HepG2 (cell line): ENCODE measurements around the gene LSMEM2. TPM values are rescaled to one million over a fixed set of nuclear protein-coding genes. Genes with fewer than 3 reads are reported as not detected.

Experiments
- ATF7-NPFF ChIP-seq: sonication (generic); formaldehyde crosslinking; IDR thresholded peaks from 2 replicates; pipeline ENCODE4 v1.8.1; 2023; ENCODE audit warnings: mild to moderate bottlenecking, low read depth, missing genetic modification reagents, moderate library complexity
- GMEB2 ChIP-seq: IDR thresholded peaks from 2 replicates; pipeline ENCODE4 v1.6.1; 2016; ENCODE audit warnings: missing biosample characterization, missing genetic modification reagents, low read depth
- MTA3 ChIP-seq: sonication (generic); formaldehyde crosslinking; IDR thresholded peaks from 2 replicates; pipeline ENCODE4 v1.4.0; 2020; ENCODE audit warnings: missing genetic modification reagents
- PCBP1 ChIP-seq: fragments of 200-400 bp; formaldehyde crosslinking; IDR thresholded peaks from 2 replicates; pipeline ENCODE4 v1.6.1; 2017; ENCODE audit warnings: mild to moderate bottlenecking, low read depth, low read length, borderline replicate concordance
- PITX1 ChIP-seq: sonication (generic); formaldehyde crosslinking; IDR thresholded peaks from 2 replicates; pipeline ENCODE4 v1.5.1; 2020; ENCODE audit warnings: mild to moderate bottlenecking, missing genetic modification reagents
- RELA ChIP-seq: sonication (generic); formaldehyde crosslinking; IDR thresholded peaks from 2 replicates; pipeline ENCODE4 v1.4.0; 2020; ENCODE audit warnings: missing genetic modification reagents
- SPEN ChIP-seq: sonication (generic); formaldehyde crosslinking; IDR thresholded peaks from 2 replicates; pipeline ENCODE4 v1.5.1; 2020; ENCODE audit warnings: low read depth, mild to moderate bottlenecking, missing genetic modification reagents
- TSC22D2 ChIP-seq: sonication (generic); formaldehyde crosslinking; IDR thresholded peaks from 2 replicates; pipeline ENCODE4 v1.5.1; 2020; ENCODE audit warnings: missing genetic modification reagents, mild to moderate bottlenecking, borderline replicate concordance
- ZFAT ChIP-seq: sonication (generic); formaldehyde crosslinking; conservative IDR thresholded peaks from 2 replicates; pipeline ENCODE4 v1.8.1; 2023; ENCODE audit warnings: missing genetic modification reagents, inconsistent platforms
- ZNF75D ChIP-seq: sonication (generic); formaldehyde crosslinking; IDR thresholded peaks from 2 replicates; pipeline ENCODE4 v1.8.1; 2023; ENCODE audit warnings: missing genetic modification reagents, mild to moderate bottlenecking, borderline replicate concordance
- ZNF839 ChIP-seq: sonication (generic); formaldehyde crosslinking; IDR thresholded peaks from 2 replicates; pipeline ENCODE4 v1.4.0; 2020; ENCODE audit warnings: missing genetic modification reagents, mild to moderate bottlenecking, borderline replicate concordance
- ZSCAN9 ChIP-seq: IDR thresholded peaks from 2 replicates; pipeline ENCODE4 v1.6.1; 2016; ENCODE audit warnings: borderline replicate concordance
- polyA plus RNA-seq, 8 experiments: library from polyadenylated mRNA; depleted of rRNA in 3 of 8; stranded (reverse) in 7 of 8; unstranded in 1 of 8; fragments of >200 nt; fragmentation: Illumina TruSeq in 4 of 8; extraction: Trizol in 4 of 8; gene quantifications; 2 replicates each; pipeline versions ENCODE4 v1.2.1 to v1.2.3, GENCODE V29; 2011 to 2016; ENCODE audit warnings: low read depth in 4 of 8, missing spikeins in 1 of 8, mixed read lengths in 1 of 8; ENCODE audit not compliant: insufficient read depth in 1 of 8
- total RNA-seq, 5 experiments: library from RNA; depleted of rRNA; stranded (reverse); fragments of >200 nt; fragmentation: Illumina TruSeq; extraction: Trizol; gene quantifications; 2 replicates each; pipeline ENCODE4 v1.2.3, GENCODE V29; 2016; ENCODE audit warnings: low read depth in 1 of 5
- TF ChIP-seq, protein P1 (sequence below): sonication (generic); formaldehyde crosslinking; IDR thresholded peaks from 2 replicates; pipeline ENCODE4 v1.4.0; 2020; ENCODE audit warnings: missing genetic modification reagents, mild to moderate bottlenecking, borderline replicate concordance
- TF ChIP-seq, protein P2 (sequence below): sonication (generic); formaldehyde crosslinking; conservative IDR thresholded peaks from 2 replicates; pipeline ENCODE4 v1.4.0; 2020; ENCODE audit warnings: missing genetic modification reagents
- TF ChIP-seq, protein P3 (sequence below): sonication (generic); formaldehyde crosslinking; IDR thresholded peaks from 2 replicates; pipeline ENCODE4 v1.4.0; 2020; ENCODE audit warnings: missing genetic modification reagents

The LSMEM2 gene
- total and polyA plus RNA-seq, 2 of the 13 experiments (the other 11 are each of a cell fraction or from before 2014, with no cell fraction given): 0.07 to 0.41 TPM

GRCh38 chr3:50258979-50259378 is 19.9 kb upstream of the LSMEM2 start (continued):
- TF ChIP-seq, protein P1, sequence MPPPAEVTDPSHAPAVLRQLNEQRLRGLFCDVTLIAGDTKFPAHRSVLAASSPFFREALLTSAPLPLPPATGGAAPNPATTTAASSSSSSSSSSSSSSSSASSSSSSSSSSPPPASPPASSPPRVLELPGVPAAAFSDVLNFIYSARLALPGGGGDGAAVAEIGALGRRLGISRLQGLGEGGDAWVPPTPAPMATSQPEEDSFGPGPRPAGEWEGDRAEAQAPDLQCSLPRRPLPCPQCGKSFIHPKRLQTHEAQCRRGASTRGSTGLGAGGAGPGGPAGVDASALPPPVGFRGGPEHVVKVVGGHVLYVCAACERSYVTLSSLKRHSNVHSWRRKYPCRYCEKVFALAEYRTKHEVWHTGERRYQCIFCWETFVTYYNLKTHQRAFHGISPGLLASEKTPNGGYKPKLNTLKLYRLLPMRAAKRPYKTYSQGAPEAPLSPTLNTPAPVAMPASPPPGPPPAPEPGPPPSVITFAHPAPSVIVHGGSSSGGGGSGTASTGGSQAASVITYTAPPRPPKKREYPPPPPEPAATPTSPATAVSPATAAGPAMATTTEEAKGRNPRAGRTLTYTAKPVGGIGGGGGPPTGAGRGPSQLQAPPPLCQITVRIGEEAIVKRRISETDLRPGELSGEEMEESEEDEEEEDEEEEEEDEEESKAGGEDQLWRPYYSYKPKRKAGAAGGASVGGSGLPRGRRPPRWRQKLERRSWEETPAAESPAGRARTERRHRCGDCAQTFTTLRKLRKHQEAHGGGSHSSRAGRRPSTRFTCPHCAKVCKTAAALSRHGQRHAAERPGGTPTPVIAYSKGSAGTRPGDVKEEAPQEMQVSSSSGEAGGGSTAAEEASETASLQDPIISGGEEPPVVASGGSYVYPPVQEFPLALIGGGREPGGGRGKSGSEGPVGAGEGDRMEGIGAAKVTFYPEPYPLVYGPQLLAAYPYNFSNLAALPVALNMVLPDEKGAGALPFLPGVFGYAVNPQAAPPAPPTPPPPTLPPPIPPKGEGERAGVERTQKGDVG (CRISPR knock-in tag): 0 out of 2 replicates have a peak, but pooled peaks have one; percentile 3
- TF ChIP-seq ATF7-NPFF (CRISPR knock-in tag): no peak
- TF ChIP-seq, protein P2, sequence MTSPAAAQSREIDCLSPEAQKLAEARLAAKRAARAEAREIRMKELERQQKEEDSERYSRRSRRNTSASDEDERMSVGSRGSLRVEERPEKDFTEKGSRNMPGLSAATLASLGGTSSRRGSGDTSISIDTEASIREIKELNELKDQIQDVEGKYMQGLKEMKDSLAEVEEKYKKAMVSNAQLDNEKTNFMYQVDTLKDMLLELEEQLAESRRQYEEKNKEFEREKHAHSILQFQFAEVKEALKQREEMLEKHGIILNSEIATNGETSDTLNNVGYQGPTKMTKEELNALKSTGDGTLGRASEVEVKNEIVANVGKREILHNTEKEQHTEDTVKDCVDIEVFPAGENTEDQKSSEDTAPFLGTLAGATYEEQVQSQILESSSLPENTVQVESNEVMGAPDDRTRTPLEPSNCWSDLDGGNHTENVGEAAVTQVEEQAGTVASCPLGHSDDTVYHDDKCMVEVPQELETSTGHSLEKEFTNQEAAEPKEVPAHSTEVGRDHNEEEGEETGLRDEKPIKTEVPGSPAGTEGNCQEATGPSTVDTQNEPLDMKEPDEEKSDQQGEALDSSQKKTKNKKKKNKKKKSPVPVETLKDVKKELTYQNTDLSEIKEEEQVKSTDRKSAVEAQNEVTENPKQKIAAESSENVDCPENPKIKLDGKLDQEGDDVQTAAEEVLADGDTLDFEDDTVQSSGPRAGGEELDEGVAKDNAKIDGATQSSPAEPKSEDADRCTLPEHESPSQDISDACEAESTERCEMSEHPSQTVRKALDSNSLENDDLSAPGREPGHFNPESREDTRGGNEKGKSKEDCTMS (CRISPR knock-in tag): no peak
- no peak for TF ChIP-seq SPEN
- TF ChIP-seq MTA3 (CRISPR knock-in tag): no peak
- TF ChIP-seq PITX1 (CRISPR knock-in tag): no peak
- TF ChIP-seq ZFAT (CRISPR knock-in tag): no peak
- no peak for TF ChIP-seq RELA (CRISPR knock-in tag)
- TF ChIP-seq PCBP1: no peak
- no peak for TF ChIP-seq ZNF839 (CRISPR knock-in tag)
- no peak for TF ChIP-seq ZSCAN9
- no peak for TF ChIP-seq TSC22D2 (CRISPR knock-in tag)
- TF ChIP-seq GMEB2 (CRISPR knock-in tag): no peak
- TF ChIP-seq, protein P3, sequence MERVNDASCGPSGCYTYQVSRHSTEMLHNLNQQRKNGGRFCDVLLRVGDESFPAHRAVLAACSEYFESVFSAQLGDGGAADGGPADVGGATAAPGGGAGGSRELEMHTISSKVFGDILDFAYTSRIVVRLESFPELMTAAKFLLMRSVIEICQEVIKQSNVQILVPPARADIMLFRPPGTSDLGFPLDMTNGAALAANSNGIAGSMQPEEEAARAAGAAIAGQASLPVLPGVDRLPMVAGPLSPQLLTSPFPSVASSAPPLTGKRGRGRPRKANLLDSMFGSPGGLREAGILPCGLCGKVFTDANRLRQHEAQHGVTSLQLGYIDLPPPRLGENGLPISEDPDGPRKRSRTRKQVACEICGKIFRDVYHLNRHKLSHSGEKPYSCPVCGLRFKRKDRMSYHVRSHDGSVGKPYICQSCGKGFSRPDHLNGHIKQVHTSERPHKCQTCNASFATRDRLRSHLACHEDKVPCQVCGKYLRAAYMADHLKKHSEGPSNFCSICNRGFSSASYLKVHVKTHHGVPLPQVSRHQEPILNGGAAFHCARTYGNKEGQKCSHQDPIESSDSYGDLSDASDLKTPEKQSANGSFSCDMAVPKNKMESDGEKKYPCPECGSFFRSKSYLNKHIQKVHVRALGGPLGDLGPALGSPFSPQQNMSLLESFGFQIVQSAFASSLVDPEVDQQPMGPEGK: peak; percentile 14; the same call in 1 of the 2 replicates
- no peak for TF ChIP-seq ZNF75D
